SK-N-SH treated with all-trans-retinoic acid at 6 μM for 48 hours (cell line): ENCODE data around the gene CBFB.
"Not testable (repeated sequence)": the region's sequence is repeated elsewhere in the genome, so short reads cannot be mapped to it uniquely, and the experiment has no call there.

Source experiments
- ATAC-seq: fragments of 200-7000 bp; cut with Tn5 transposase; 3 replicates; pipeline ENCODE4 v1.9.1; 2020; ENCODE audit warnings: mild to moderate bottlenecking, moderate library complexity
- BACH2 ChIP-seq: fragments of 250-450 bp; sonication (Bioruptor Pico); IDR thresholded peaks from 2 replicates; pipeline ENCODE4 v1.9.0; 2021; ENCODE audit warnings: mild to moderate bottlenecking, borderline replicate concordance
- CSDC2 ChIP-seq: fragments of 250-450 bp; sonication (Bioruptor Pico); IDR thresholded peaks from 2 replicates; pipeline ENCODE4 v1.5.0; 2020; ENCODE audit warnings: mild to moderate bottlenecking, moderate library complexity
- ESRRG ChIP-seq: fragments of 250-450 bp; sonication (Bioruptor Pico); IDR thresholded peaks from 2 replicates; pipeline ENCODE4 v1.6.1; 2021; ENCODE audit warnings: mild to moderate bottlenecking
- GLIS3 ChIP-seq: fragments of 250-450 bp; sonication (Bioruptor Pico); IDR thresholded peaks from 2 replicates; pipeline ENCODE4 v1.5.0; 2020; ENCODE audit warnings: mild to moderate bottlenecking, moderate library complexity
- ISL1 ChIP-seq: fragments of 250-450 bp; sonication (Bioruptor Pico); IDR thresholded peaks from 2 replicates; pipeline ENCODE4 v2.1.2; 2022; ENCODE audit warnings: mild to moderate bottlenecking, moderate library complexity
- OSR1 ChIP-seq: fragments of 250-450 bp; sonication (Bioruptor Pico); IDR thresholded peaks from 2 replicates; pipeline ENCODE4 v1.8.0; 2022; ENCODE audit warnings: moderate library complexity, mild to moderate bottlenecking, inconsistent platforms
- PATZ1 ChIP-seq: fragments of 250-450 bp; sonication (Bioruptor Pico); IDR thresholded peaks from 2 replicates; pipeline ENCODE4 v1.8.0; 2020; ENCODE audit warnings: mild to moderate bottlenecking, moderate library complexity, borderline replicate concordance
- PPARA ChIP-seq: fragments of 250-450 bp; sonication (Bioruptor Pico); IDR thresholded peaks from 2 replicates; pipeline ENCODE4 v1.5.0; 2020; ENCODE audit warnings: mild to moderate bottlenecking, borderline replicate concordance
- RARB ChIP-seq: fragments of 250-450 bp; sonication (Bioruptor Pico); IDR thresholded peaks from 2 replicates; pipeline ENCODE4 v1.8.0; 2021; ENCODE audit warnings: mild to moderate bottlenecking, moderate library complexity
- SNAI2 ChIP-seq: fragments of 250-450 bp; sonication (Bioruptor Pico); IDR thresholded peaks from 2 replicates; pipeline ENCODE4 v1.5.0; 2020; ENCODE audit warnings: mild to moderate bottlenecking, moderate library complexity
- TCF4 ChIP-seq: fragments of 250-450 bp; sonication (Bioruptor Pico); IDR thresholded peaks from 2 replicates; pipeline ENCODE4 v1.8.0; 2021; ENCODE audit warnings: mild to moderate bottlenecking, moderate library complexity, borderline replicate concordance
- TOX ChIP-seq: fragments of 250-450 bp; sonication (Bioruptor Pico); IDR thresholded peaks from 2 replicates; pipeline ENCODE4 v1.8.0; 2021; ENCODE audit warnings: mild to moderate bottlenecking, moderate library complexity, borderline replicate concordance
- ZC3H10 ChIP-seq: fragments of 250-450 bp; sonication (Bioruptor Pico); IDR thresholded peaks from 2 replicates; pipeline ENCODE4 v1.5.1; 2021; ENCODE audit warnings: mild to moderate bottlenecking, moderate library complexity
- ZFP3 ChIP-seq: fragments of 250-450 bp; sonication (Bioruptor Pico); IDR thresholded peaks from 2 replicates; pipeline ENCODE4 v1.5.0; 2020; ENCODE audit warnings: mild to moderate bottlenecking, moderate library complexity
- ZFP30 ChIP-seq: fragments of 450-650 bp; formaldehyde crosslinking; IDR thresholded peaks from 2 replicates; pipeline ENCODE4 v1.5.0; 2022; ENCODE audit warnings: mild to moderate bottlenecking, moderate library complexity
- ZNF70 ChIP-seq: fragments of 450-650 bp; formaldehyde crosslinking; IDR thresholded peaks from 2 replicates; pipeline ENCODE4 v1.5.0; 2020; ENCODE audit warnings: mild to moderate bottlenecking, moderate library complexity
- ZNF8 ChIP-seq: fragments of 450-650 bp; formaldehyde crosslinking; IDR thresholded peaks from 2 replicates; pipeline ENCODE4 v1.5.0; 2020; ENCODE audit warnings: mild to moderate bottlenecking, moderate library complexity
- TF ChIP-seq, protein P1 (sequence below): fragments of 250-450 bp; sonication (Bioruptor Pico); IDR thresholded peaks from 2 replicates; pipeline ENCODE4 v1.5.1; 2021; ENCODE audit warnings: mild to moderate bottlenecking, moderate library complexity
- TF ChIP-seq, protein P2 (sequence below): fragments of 250-450 bp; sonication (Bioruptor Pico); IDR thresholded peaks from 2 replicates; pipeline ENCODE4 v1.5.0; 2020; ENCODE audit warnings: mild to moderate bottlenecking, moderate library complexity
- TF ChIP-seq, protein P3 (sequence below): fragments of 250-450 bp; sonication (Bioruptor Pico); IDR thresholded peaks from 2 replicates; pipeline ENCODE4 v1.5.1; 2020; ENCODE audit warnings: low read depth, mild to moderate bottlenecking, moderate library complexity

CBFB gene

GRCh38 chr16:66988197-66988788, 40.7 kb upstream of the CBFB start, which contains the start of gene CES4A:
TSS of gene CES4A (plus strand) at chr16:66988589. CDS start at chr16:66988773, 184 bp downstream.
- TF ChIP-seq, protein P1, sequence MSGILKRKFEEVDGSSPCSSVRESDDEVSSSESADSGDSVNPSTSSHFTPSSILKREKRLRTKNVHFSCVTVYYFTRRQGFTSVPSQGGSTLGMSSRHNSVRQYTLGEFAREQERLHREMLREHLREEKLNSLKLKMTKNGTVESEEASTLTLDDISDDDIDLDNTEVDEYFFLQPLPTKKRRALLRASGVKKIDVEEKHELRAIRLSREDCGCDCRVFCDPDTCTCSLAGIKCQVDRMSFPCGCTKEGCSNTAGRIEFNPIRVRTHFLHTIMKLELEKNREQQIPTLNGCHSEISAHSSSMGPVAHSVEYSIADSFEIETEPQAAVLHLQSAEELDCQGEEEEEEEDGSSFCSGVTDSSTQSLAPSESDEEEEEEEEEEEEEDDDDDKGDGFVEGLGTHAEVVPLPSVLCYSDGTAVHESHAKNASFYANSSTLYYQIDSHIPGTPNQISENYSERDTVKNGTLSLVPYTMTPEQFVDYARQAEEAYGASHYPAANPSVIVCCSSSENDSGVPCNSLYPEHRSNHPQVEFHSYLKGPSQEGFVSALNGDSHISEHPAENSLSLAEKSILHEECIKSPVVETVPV (CRISPR knock-in tag): no peak
- TF ChIP-seq ZFP3 (CRISPR knock-in tag): no peak
- no peak for TF ChIP-seq ZFP30 (CRISPR knock-in tag)
- TF ChIP-seq ISL1 (CRISPR knock-in tag): no peak
- no peak for TF ChIP-seq SNAI2
- TF ChIP-seq ESRRG (CRISPR knock-in tag): no peak
- TF ChIP-seq ZC3H10 (CRISPR knock-in tag): no peak
- no peak for TF ChIP-seq BACH2 (CRISPR knock-in tag)
- TF ChIP-seq PATZ1 (CRISPR knock-in tag): no peak
- no peak for TF ChIP-seq TOX
- no peak for TF ChIP-seq GLIS3 (CRISPR knock-in tag)
- TF ChIP-seq TCF4 (CRISPR knock-in tag): no peak
- ATAC-seq: no peak

GRCh38 chr16:66991545-66992077, 37.3 kb upstream of the CBFB start:
- no peak for ATAC-seq
- no peak for TF ChIP-seq PATZ1 (CRISPR knock-in tag)
- no peak for TF ChIP-seq RARB
- TF ChIP-seq, protein P2, sequence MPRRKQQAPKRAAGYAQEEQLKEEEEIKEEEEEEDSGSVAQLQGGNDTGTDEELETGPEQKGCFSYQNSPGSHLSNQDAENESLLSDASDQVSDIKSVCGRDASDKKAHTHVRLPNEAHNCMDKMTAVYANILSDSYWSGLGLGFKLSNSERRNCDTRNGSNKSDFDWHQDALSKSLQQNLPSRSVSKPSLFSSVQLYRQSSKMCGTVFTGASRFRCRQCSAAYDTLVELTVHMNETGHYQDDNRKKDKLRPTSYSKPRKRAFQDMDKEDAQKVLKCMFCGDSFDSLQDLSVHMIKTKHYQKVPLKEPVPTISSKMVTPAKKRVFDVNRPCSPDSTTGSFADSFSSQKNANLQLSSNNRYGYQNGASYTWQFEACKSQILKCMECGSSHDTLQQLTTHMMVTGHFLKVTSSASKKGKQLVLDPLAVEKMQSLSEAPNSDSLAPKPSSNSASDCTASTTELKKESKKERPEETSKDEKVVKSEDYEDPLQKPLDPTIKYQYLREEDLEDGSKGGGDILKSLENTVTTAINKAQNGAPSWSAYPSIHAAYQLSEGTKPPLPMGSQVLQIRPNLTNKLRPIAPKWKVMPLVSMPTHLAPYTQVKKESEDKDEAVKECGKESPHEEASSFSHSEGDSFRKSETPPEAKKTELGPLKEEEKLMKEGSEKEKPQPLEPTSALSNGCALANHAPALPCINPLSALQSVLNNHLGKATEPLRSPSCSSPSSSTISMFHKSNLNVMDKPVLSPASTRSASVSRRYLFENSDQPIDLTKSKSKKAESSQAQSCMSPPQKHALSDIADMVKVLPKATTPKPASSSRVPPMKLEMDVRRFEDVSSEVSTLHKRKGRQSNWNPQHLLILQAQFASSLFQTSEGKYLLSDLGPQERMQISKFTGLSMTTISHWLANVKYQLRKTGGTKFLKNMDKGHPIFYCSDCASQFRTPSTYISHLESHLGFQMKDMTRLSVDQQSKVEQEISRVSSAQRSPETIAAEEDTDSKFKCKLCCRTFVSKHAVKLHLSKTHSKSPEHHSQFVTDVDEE (CRISPR knock-in tag): no peak
- no peak for TF ChIP-seq BACH2 (CRISPR knock-in tag)
- no peak for TF ChIP-seq PPARA (CRISPR knock-in tag)

DNA sequence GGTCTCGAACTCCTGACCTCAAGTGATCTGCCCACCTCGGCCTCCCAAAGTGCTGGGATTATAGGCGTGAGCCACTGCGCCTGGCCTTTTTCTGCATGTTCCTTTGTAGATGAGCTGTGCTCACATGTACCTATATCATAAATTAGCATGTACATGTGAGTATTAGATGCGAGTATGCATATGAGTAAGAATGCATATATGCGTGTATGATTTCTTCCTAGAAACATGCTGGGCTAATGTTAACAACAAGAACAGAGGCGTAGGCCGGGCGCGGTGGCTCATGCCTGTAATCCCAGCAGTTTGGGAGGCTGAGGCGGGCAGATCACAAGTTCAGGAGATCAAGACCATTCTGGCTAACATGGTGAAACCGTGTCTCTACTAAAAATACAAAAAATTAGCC, 35.4 kb upstream of the CBFB start:
- ATAC-seq: not testable (repeated sequence)

DNA sequence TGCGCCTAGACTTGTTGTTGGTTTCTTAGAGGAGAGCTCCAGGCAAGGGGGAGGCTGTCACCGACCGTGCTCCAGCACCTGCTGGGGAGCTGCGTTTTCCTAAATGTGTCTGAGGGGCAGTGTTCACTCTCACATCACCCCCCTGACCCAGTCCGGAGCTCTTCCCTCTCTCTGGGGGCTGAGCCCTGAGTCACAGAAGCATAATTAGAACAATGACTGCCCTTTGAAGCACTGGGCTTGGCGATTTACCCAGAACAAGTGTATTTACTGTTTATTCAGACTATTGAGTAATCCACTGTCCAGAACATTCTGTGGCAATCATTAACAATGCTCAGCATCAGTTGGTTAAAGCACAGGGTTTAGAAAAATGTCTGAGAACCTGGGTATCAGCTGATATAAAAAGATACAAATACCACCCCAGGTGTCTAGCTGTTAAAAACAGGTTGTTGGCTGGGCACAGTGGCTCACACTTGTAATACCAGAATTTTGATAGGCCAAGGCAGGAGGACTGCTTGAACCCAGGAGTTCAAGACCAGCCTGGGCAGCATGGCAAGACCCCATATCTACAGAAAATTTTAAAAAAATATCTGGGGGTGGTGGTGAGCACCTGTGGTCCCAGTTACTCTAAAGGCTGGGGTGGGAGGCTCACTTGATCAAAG, 32.5 kb upstream of the CBFB start:
- ATAC-seq: no peak
- TF ChIP-seq GLIS3 (CRISPR knock-in tag) (no peak), ZFP30 (CRISPR knock-in tag) (no peak), CSDC2 (CRISPR knock-in tag) (no peak), RARB (no peak), OSR1 (CRISPR knock-in tag) (no peak), ZNF8 (CRISPR knock-in tag) (no peak), PATZ1 (CRISPR knock-in tag) (no peak), ZNF70 (CRISPR knock-in tag) (no peak)
- TF ChIP-seq, protein P2 (CRISPR knock-in tag): no peak
- TF ChIP-seq, protein P3, sequence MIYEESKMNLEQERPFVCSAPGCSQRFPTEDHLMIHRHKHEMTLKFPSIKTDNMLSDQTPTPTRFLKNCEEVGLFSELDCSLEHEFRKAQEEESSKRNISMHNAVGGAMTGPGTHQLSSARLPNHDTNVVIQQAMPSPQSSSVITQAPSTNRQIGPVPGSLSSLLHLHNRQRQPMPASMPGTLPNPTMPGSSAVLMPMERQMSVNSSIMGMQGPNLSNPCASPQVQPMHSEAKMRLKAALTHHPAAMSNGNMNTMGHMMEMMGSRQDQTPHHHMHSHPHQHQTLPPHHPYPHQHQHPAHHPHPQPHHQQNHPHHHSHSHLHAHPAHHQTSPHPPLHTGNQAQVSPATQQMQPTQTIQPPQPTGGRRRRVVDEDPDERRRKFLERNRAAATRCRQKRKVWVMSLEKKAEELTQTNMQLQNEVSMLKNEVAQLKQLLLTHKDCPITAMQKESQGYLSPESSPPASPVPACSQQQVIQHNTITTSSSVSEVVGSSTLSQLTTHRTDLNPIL (CRISPR knock-in tag): no peak
